Right atrium auricular region (tissue), 2 donors: ENCODE data around the gene NUDT4B. TPM values are rescaled to one million over a fixed set of nuclear protein-coding genes. Genes with fewer than 3 reads are reported as not detected.
"Not testable (repeated sequence)": the region's sequence is repeated elsewhere in the genome, so short reads cannot be mapped to it uniquely, and the experiment has no call there.

Experiments
- DNase-seq: peaks from one replicate; pipeline ENCODE4 v3.0.0-alpha.2; 2019; ENCODE audit warnings: low spot score
- H3K27ac ChIP-seq, 2 donors: fragments of 200-600 bp; sonication (generic); 1 replicate in 1 of 2; 2 replicates in 1 of 2; pipeline ENCODE4 v1.5.1; 2016 to 2019
- H3K27me3 ChIP-seq, 2 donors: fragments of 200-600 bp; sonication (generic); one replicate each; pipeline versions ENCODE4 v1.5.1 to v1.6.0; 2017 to 2019
- H3K36me3 ChIP-seq: fragments of 200-600 bp; sonication (generic); one replicate; pipeline ENCODE4 v1.5.1; 2016
- H3K4me1 ChIP-seq, 2 donors: fragments of 200-600 bp; sonication (generic); one replicate each; pipeline versions ENCODE4 v1.5.1 to v1.6.0; 2017 to 2019
- H3K4me3 ChIP-seq, 2 donors: fragments of 200-600 bp; sonication (generic); 1 replicate in 1 of 2; 2 replicates in 1 of 2; pipeline ENCODE4 v1.5.1; 2017 to 2019; ENCODE audit warnings: mild to moderate bottlenecking in 1 of 2, moderate library complexity in 1 of 2
- H3K9me3 ChIP-seq, 2 donors: fragments of 200-600 bp; sonication (generic); one replicate each; pipeline ENCODE4 v1.5.1; 2019
- total RNA-seq, 2 donors: library from RNA; depleted of rRNA; stranded (reverse); fragments of >200 nt; gene quantifications; one replicate each; pipeline ENCODE4 v1.1.0, GENCODE V29; 2016

NUDT4B gene
- 10 to 100 TPM; 88.6 to 96.0 TPM for total RNA-seq

- not testable (repeated sequence) for H3K4me3 ChIP-seq, H3K27me3 ChIP-seq, H3K9me3 ChIP-seq, H3K4me1 ChIP-seq, DNase-seq, H3K36me3 ChIP-seq, H3K27ac ChIP-seq
Observed at GRCh38 chr1:148748563-148749334, at the start of gene NUDT4B. Gene NUDT4B (plus strand): TSS chr1:148748774. CDS start chr1:148748953, 179 bp downstream.

- not testable (repeated sequence) for DNase-seq, H3K4me1 ChIP-seq, H3K9me3 ChIP-seq, H3K4me3 ChIP-seq, H3K36me3 ChIP-seq, H3K27me3 ChIP-seq, H3K27ac ChIP-seq
Observed at GRCh38 chr1:148699357-148699756, 49.2 kb upstream of the NUDT4B start.

- H3K36me3 ChIP-seq, DNase-seq, H3K4me3 ChIP-seq, H3K9me3 ChIP-seq, H3K27me3 ChIP-seq, H3K27ac ChIP-seq, H3K4me1 ChIP-seq: not testable (repeated sequence)
Observed at GRCh38 chr1:148702242-148702641, 46.3 kb upstream of the NUDT4B start.

GRCh38 chr1:148703973-148704591 lies 44.5 kb upstream of the NUDT4B start:
- not testable (repeated sequence) for H3K27me3 ChIP-seq, H3K27ac ChIP-seq, H3K9me3 ChIP-seq, H3K36me3 ChIP-seq, DNase-seq, H3K4me1 ChIP-seq, H3K4me3 ChIP-seq

- H3K27me3 ChIP-seq, H3K9me3 ChIP-seq, H3K27ac ChIP-seq, DNase-seq, H3K4me3 ChIP-seq, H3K4me1 ChIP-seq, H3K36me3 ChIP-seq: not testable (repeated sequence)
Observed at GRCh38 chr1:148705316-148705948, 43.1 kb upstream of the NUDT4B start.

GRCh38 chr1:148708779-148709333 lies 39.7 kb upstream of the NUDT4B start:
- not testable (repeated sequence) for H3K4me3 ChIP-seq, H3K4me1 ChIP-seq, H3K36me3 ChIP-seq, H3K9me3 ChIP-seq, H3K27ac ChIP-seq, DNase-seq, H3K27me3 ChIP-seq

GRCh38 chr1:148710772-148711523 lies 37.6 kb upstream of the NUDT4B start:
- not testable (repeated sequence) for H3K9me3 ChIP-seq, DNase-seq, H3K27ac ChIP-seq, H3K4me3 ChIP-seq, H3K4me1 ChIP-seq, H3K27me3 ChIP-seq, H3K36me3 ChIP-seq

- H3K27me3 ChIP-seq, H3K4me1 ChIP-seq, H3K4me3 ChIP-seq, H3K9me3 ChIP-seq, H3K36me3 ChIP-seq, H3K27ac ChIP-seq, DNase-seq: not testable (repeated sequence)
Observed at GRCh38 chr1:148712353-148712752, 36.2 kb upstream of the NUDT4B start.

GRCh38 chr1:148715518-148715917 lies 33.1 kb upstream of the NUDT4B start:
- not testable (repeated sequence) for H3K27ac ChIP-seq, H3K9me3 ChIP-seq, H3K36me3 ChIP-seq, H3K27me3 ChIP-seq, DNase-seq, H3K4me1 ChIP-seq, H3K4me3 ChIP-seq

GRCh38 chr1:148716966-148717520 lies 31.5 kb upstream of the NUDT4B start:
- DNase-seq, H3K36me3 ChIP-seq, H3K27me3 ChIP-seq, H3K4me1 ChIP-seq, H3K4me3 ChIP-seq, H3K9me3 ChIP-seq, H3K27ac ChIP-seq: not testable (repeated sequence)

GRCh38 chr1:148720918-148721317 lies 27.7 kb upstream of the NUDT4B start:
- not testable (repeated sequence) for H3K36me3 ChIP-seq, H3K27ac ChIP-seq, H3K4me1 ChIP-seq, DNase-seq, H3K9me3 ChIP-seq, H3K27me3 ChIP-seq, H3K4me3 ChIP-seq

GRCh38 chr1:148722758-148723157 lies 25.8 kb upstream of the NUDT4B start:
- not testable (repeated sequence) for H3K4me3 ChIP-seq, H3K4me1 ChIP-seq, H3K27ac ChIP-seq, H3K9me3 ChIP-seq, DNase-seq, H3K36me3 ChIP-seq, H3K27me3 ChIP-seq

- H3K27ac ChIP-seq, H3K9me3 ChIP-seq, H3K27me3 ChIP-seq, H3K4me3 ChIP-seq, DNase-seq, H3K36me3 ChIP-seq, H3K4me1 ChIP-seq: not testable (repeated sequence)
Observed at GRCh38 chr1:148723515-148723914, 25.1 kb upstream of the NUDT4B start.

GRCh38 chr1:148724872-148725271 lies 23.7 kb upstream of the NUDT4B start:
- not testable (repeated sequence) for H3K4me3 ChIP-seq, DNase-seq, H3K27me3 ChIP-seq, H3K27ac ChIP-seq, H3K9me3 ChIP-seq, H3K4me1 ChIP-seq, H3K36me3 ChIP-seq
